NCI-H2029 (cell line): ENCODE results near the gene YPEL2.
"Not testable (repeated sequence)": the region's sequence is repeated elsewhere in the genome, so short reads cannot be mapped to it uniquely, and the experiment has no call there.

Experiments
- DNase-seq: peaks from one replicate; lab custom pipeline; 2025; lab: John Stamatoyannopoulos, UW

The YPEL2 gene

DNA sequence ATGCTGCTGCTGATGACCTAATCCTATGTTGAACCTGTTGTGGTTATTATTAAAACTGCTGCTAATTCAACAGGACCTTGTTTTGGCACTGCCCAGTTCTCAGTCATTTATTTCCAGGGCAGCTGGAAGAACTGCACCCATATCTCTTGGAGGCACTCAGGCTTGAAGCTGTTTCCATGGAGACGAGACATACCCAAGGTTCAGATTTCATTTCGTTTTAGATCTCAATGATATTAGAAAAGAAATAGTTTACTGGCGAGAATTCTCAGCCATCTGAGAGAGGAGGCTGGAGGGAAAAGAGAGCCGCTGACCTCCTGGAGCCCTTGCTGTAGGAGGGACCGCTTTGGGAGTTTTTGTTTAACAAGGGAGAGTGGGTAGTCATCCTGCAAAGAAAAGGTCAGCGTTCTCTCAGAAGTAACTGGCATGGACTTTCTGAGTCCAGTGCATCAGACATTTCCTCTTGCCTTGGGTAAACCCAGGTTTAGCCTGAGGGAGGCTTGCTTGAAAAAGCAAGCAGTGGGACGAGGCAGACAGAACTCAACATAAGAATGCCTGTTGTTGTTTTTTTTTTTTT is 75.4 kb downstream of the YPEL2 start:
- peak; percentile 80 for DNase-seq

DNA sequence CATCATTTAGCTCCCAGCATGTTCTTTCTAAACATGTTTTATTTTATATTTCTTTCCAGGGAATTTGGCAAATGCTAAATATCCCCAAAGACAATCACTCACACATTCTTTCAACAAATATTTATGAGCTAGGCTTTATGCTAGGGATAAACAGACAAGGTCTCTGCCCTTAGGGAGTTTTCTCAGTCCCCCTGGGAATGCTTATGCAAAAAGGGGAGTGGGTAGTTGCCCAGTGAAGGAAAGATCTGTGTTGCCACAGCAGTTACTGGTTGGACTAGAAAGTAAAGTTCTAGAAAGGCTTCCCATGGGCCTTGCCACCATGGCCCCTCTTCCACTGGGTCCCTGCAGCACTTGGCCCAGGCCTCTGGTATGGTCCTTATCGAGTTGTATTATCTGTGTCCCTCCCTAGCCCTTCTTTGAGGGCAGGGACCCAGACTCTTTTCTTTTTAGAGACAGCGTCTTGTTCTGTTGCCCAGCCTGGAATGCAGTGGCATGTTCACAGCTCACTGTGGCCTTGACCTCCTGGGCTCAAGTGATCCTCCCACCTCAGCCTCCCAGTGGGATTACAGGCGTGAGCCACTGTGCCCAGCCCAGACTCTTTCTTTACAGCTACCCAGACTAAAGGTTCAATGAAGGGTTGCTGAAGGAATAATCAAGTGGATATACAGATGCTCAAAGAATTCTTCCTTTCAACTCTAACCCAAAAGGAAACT is 78.0 kb downstream of the YPEL2 start:
- no peak for DNase-seq

DNA sequence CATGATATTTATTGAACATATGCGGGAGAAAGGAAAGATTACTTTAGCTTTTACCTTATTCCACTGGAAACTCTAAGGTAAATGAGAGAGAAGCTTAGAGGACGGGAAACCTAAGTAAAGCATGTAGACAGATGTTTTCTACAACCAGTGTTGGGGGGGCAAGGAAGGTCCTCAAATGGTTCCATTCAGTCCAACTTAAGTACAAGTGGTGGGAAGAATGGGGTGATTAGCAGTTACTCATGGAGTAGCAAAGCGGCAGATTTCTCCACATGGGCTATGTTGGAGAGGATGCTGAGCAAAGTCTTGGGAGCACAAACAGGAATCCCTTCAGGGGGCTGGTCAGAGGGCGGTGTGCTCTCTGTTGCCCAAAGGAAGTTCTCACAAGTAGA is 78.6 kb downstream of the YPEL2 start:
- no peak for DNase-seq

DNA sequence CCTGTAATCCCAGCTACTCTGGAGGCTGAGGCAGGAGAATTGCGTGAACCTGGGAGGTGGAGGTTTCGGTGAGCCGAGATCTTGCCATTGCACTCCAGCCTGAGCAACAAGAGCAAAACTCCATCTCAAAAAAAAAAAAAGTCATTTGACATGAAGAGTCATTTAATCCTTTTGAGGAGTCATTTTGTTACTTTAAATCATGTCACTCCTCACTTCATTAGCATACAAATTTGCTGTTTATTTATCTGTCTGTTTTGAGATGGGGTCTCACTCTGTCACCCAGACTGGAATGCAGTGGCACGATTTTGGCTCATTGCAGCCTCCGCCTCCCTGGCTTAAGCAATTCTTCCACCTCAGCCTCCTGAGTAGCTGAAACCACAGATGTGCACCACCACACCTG is 81.0 kb downstream of the YPEL2 start:
- DNase-seq: not testable (repeated sequence)

DNA sequence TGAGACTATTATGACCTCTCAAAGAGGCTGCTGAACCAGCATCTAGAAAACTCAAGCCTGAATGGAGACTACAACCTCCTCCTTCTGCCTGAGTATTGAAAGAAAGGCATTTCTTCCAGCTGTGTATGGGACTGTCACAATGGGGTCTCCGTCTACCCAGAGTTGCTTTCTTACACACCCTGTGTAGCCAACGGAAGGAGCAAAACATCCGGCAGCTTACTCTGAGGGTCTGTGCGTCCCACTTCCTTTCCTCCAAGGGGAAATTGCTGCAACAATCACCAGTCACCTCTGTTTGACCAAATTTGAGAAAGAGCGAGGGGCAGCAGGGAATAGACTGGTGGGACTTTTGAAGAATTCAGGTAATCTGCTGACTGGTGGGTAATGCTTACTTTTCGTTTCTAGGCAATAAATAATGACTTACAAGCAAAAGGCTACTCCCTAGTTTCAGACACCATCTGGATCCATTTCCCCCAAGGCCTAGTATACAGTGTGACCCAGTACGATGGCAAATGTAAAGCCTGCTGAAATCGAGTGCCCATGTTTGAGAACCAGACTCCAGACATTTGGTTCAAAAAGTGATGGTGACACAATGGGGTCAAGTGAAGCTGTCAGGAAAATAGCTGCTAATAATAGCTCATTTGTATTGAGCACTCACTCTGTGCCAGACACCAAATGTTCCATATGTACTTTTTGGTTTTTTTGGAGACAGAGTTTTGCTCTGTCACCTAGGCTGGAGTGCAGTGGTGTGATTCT is 81.7 kb downstream of the YPEL2 start:
- DNase-seq: no peak

DNA sequence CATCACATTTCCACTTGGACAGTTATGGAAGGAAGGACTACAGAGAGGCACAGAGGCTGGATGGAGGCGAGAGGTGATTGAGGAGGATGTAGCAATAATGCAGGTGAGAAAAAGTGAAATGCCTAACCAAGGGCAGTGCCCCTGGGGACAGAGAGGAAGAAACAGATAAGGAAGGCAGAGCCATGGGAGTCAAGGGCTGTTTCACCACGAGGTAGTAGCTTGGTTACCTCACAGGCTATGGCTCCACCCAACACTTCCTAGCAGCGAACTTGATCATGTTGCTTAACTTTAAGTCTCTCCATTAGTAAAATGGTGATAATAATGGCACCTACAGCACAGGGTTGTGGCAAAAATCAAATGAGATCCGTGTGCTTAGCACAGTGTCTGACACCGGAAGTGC is 83.9 kb downstream of the YPEL2 start:
- no peak for DNase-seq

DNA sequence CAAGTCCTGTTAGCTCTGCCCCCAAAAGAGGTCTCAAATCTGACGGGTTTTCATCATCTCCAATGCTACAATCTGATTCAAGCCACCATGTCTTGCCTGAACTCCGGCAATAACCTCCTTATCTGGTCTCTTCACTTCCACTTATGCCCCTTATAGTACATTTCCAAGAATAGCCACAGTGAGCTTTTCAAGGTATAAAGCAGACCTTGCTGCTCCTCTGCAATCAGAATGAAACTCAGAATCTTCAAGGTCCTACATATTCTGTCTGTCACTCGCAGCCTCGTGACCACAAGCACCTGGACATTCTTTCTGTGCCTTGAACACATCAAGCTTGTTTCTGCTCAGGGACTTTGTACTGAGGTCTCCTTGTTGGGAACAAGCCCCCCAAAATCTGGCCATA is 84.7 kb downstream of the YPEL2 start:
- DNase-seq: no peak

DNA sequence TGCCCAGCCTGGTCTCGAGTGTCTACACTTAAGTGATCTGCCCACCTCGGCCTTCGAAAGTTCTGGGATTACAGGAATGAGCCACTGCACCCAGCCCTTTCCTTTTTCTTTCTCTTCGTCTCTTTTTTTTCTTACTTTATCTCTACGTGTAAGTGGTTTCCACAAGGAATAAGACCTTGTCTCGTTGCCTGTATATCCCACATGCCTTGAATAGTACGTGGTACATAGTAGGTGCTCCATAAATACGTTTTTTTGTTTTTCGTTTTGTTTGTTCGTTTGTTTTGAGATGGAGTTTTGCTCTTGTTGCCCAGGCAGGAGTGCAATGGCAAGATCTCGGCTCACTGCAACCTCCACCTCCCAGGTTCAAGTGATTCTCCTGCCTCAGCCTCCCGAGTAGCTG is 86.0 kb downstream of the YPEL2 start:
- no peak for DNase-seq

DNA sequence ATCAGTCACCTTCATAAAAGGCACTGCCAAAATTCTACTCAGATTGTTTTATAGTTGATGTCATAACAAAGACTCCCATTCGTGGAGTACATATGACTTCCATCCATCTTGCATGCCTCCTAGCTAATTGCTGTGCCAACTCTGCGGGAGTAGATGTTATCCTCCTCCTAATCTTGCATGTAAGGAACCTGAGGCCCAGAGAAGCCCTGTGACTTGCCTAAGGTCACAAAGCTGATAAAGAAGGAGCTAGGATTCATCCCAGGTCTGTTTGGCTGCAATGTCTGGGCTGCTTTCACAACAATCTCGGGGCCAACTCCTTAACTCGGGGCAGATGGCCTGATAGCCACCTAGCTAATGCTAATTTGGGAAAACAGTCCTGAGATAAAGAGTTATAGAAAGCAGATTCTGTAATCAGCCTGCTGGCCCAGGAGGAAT is 87.3 kb downstream of the YPEL2 start:
- no peak for DNase-seq

DNA sequence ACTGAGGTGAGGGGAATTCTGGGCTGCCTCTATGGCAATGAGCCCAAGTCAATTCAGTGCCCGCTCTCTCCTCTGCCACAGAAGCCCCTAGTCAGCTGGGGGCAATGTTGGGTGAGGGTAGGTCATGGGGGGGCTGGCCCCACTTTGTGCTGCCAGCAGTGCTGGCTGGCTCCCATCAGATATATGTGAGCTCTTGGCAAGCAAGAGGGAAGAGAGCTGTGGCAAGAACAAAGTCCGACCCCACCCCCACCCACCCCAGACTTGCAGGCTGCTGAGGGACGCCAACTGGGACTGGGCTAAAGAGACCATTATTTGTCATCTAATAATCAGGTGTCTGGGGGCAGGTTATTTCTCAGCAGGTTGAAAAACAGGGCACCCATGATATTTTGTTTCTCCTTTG is 89.4 kb downstream of the YPEL2 start:
- DNase-seq: no peak

DNA sequence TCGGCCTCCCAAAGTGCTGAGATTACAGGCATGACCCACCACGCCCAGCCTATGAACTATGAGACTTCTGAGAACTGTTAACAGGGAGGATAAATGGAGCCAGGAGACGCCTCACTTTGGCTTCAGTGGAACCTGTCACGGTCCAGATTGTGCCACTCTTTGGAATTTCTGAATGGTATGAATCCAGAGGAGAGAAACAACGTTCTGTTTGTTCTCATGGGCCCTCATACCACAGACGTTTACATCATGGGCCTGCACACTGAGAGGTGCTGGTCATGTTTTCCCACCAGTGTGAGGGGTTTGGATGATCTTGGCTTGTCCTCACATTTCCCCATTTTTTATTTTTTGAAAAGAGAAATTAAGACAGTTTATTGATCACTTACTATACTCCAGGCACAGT is 90.3 kb downstream of the YPEL2 start:
- DNase-seq: no peak

DNA sequence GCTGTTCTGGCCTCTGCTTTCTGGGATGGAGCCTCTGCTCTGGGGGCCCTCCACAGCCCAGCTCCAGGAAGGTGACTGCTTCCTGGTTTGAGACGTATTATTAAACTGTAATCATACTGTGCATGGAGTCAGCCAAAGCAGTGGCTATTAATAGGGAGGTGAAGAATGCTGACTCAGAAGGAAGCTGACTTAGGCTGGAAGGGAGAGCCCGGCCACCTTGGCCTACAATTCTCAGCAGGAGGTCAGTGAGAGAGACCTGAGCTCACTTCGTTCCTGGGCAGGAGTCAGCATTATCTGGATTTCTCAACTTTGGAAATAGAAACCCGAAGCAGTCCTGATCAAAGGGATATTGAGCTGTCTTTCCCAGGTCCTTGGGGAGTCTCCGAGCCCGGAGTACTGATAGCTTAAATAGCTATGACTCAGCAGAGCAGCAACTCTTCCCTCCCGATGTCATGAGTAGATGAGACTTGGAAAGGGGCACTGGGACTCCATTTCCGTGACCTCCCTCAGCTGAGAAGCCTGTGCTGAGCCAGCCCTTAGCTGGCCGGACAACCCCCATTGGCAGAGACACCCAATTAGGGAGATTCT is 91.8 kb downstream of the YPEL2 start:
- no peak for DNase-seq

DNA sequence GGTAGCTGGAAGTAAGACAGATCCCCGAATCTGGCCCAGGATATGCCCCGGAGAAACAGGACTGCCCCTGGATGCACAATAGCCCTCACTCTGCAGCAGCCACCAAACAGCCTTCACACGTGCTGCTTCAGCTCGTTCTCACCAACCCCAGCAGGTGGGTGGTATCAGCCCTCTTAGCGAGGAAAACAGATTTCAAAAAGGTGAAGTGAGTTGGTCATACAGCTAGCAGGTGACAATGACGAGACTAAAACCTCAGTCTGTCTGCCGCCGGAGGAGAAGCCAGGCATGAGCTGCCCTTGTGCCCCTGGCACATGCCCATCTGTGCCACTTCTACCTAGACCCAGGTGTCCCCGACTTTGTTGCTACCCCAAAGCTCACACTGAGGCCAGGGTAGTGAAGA is 92.4 kb downstream of the YPEL2 start:
- no peak for DNase-seq

DNA sequence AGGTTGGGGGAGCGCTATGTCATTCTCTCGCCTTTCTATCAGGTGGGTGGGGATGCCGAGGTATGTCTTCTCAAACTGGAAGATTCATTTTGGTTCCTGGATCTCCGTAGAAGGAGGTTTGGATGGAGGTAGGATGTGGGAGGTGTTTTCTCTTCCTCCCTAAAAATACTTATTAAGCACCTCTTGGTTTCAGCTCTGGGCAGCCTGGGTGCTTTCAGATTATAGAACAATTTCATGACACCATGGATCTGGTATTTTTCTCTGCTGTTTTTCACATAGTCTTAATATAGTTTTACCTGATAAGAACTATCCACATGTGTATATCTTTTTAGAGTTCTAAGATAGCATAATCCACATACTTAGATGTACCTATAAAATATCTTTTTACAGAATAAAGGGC is 92.9 kb downstream of the YPEL2 start:
- no peak for DNase-seq

DNA sequence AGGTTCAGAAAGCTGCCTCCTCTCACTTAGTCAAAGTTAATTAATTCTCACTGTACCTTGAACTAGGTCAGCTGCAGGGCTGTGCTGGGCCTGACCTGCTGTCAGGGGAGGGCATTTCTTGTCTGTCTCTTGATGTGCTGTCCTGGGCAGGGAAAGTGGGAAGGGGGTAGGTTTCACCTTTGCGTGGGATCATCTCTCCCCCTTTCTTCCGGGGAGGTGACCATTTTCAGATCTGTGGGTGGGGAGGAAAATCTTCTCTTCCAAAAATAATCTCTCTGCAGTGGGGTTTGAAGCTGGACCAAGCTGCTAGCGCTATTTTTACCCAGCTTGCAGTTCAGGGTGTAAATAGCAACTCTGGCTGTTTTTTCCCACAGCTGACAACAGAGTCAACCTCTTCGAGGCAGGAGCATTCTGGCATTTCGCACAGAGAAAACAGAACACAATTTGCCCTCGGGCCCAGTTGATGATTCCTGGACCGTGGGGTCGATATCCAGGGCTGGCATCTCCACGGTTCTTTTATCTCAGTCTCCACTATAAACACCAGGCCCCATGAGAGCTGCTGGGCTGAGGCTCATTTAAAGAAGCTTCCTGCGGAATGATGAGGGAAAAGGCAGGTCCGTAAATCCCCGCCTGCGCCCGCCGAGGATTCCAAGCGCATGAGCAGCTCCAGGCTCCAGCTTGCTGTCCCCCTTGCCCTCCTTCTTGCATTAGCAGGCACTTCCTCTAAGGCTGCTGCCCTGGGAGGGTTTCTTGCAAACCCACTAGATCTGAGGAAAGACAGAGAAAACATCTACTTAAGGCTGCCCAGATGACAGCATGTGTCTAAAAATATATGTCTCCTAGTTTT is 93.9 kb downstream of the YPEL2 start:
- DNase-seq: no peak

DNA sequence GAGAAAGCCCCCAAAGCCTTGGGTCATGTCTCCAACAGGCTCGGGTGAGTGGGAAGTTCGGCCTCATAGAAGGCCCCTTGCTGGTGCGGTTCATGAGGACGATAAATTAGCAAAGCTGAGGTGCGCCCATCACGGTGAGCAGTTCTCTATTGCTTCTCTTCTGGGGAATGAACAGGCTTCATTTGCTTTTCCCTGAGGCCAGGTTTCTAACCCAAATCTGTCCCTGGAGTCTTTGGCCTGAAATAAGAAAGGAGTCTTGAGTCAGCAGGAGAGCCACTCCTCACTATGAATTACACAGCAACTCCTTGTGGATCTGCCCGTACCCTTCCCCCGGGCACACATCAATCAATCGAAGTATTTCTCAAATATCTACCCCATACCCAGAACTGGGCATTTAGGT is 94.6 kb downstream of the YPEL2 start:
- DNase-seq: no peak

DNA sequence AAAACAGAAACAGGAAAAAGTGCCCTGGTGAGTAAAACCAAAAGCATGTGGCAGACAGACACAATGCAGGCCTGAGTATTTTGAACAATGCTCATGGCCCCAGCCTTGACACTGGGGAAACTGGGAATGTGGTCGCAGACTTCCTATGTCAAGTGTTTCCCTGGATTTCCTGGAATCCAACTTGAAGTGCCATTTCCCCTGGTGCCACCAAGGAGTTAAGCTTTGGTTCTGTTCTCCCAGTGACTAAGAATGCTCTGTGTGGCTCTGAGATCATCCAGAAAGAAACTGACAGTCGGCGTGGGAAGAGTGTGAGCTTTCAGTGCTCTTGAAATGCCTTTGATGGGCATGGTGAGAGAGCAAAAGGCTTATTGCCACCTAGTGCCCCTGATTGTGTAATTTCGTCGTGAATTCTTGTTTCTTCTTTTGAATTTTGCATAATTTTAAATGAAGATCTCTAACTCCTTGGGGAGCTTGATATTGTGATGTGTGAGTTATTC is 96.0 kb downstream of the YPEL2 start:
- DNase-seq: no peak

DNA sequence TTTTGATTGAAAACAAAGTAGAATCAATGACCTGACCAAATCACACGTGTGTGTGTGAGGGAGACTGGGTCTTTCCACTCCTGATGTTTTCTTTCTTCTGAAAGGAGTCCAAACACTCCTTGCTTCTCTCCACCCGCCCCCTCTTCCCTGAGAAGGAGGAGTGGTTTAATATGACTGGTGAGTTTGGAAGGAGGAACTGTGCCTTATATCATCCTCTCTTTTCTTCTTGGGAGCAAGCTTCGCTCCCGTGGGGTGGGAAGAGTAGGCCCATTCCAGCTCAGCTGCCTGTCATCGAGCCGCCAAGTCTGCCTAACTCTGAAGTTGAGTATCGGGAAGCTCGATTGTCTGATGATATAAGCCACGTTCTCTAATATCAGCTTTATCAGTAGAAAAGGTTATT is 96.5 kb downstream of the YPEL2 start:
- DNase-seq: no peak

DNA sequence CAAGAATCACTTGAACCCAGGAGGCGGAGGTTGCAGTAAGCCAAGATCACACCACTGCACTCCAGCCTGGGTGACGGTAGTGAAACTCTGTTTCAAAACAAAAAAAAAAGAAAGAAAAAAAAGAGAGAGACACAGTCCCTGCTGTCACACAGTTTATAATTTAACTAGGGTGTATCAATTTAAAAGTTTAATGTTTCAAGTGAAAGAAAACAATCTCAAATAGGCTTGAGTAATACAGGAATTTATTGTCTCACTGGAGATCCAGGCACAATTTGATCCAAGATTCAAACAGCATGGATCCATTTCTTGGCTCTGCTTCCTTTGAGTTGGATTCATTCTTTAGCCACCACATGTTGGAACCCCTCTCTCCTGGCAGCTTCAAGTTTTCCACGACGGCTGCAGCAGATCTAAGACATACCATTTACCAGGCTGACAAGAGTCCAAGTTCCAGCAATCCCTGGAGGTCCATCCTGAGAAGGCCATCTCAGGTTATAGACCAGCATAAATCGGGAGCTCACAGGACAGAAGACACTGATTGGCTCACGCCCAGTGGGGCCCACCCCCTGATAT is 97.5 kb downstream of the YPEL2 start:
- no peak for DNase-seq

DNA sequence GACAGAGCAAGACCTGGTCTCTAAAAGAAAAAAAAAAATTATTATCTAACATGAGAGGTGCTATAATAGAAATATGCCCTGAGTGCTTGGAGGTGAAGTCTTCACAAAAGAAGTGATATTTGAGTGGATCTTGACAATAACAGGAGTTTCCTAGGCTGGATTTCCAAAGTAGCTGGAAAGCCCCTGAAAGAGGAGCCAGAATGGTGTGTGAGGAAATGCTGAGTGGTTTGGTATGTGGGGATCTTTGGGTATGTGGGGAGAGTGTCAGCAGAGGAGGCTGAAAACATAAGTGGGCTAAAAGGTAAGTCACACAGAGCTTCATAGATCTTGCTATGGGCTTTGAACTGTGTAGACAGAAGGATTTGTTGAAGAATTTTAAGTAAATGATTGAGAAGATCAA is 100.1 kb downstream of the YPEL2 start:
- no peak for DNase-seq

DNA sequence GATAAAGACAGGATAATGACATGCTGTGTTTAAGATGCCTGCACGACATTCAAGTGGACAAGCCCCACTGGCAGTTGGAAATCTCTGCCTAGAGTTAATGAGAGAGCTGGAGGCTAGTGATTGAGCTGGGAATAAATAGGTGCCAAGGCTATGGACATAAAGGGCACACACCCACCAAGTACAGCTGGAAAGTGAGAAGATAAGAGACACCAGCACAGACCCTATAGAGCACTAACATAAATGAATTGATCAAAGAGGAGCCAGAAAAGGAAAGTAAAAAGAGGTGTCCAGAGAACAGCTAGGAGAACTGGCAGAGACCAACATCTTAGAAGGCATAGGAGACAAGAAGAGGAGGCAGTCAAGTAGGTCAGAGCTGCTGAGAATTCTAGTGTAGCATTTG is 101.2 kb downstream of the YPEL2 start:
- no peak for DNase-seq

DNA sequence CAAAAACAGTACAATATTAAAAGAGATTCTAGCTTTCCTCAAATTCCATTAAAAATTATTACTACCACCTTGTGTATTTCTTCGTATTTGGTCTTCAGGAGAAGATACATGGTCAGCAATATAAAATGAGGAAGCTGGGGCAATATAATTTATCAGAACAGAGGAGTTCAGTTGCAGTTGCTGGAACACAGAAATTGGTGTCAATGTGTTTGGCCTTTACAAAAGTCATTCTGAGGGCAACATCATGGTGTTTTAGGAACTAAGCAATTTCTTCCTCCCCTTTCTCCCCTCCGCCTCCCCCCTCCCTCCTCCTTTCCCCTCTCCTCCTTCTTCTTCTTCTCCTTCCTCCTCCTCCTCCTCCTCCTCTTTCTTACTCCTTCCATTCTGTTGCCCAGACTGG is 102.1 kb downstream of the YPEL2 start:
- no peak for DNase-seq
